Neural progenitor cell (in vitro differentiated cells): Measurements from ENCODE around the gene CCDC167. TPM values are rescaled to one million over a fixed set of nuclear protein-coding genes. Genes with fewer than 3 reads are reported as not detected.

Experiments used
- DNase-seq: peaks from one replicate; pipeline ENCODE4 v3.0.0-alpha.2; 2016; ENCODE audit warnings: low spot score
- H2AFZ ChIP-seq: fragments of 200-600 bp; sonication (generic); replicated peaks from 2 replicates; pipeline ENCODE4 v1.6.1; 2016; ENCODE audit warnings: antibody characterized with exemption
- H3F3A ChIP-seq: fragments of 200-600 bp; sonication (generic); 2 replicates; pipeline ENCODE4 v1.6.1; 2016; ENCODE audit warnings: antibody characterized with exemption, low read depth
- H3K27ac ChIP-seq: fragments of 200-600 bp; sonication (generic); 2 replicates; pipeline ENCODE4 v1.5.1; 2016; ENCODE audit warnings: mild to moderate bottlenecking
- H3K27me3 ChIP-seq: fragments of 200-600 bp; sonication (generic); 2 replicates; pipeline ENCODE4 v1.6.1; 2016; ENCODE audit warnings: mild to moderate bottlenecking, moderate library complexity
- H3K36me3 ChIP-seq: fragments of 200-600 bp; sonication (generic); 2 replicates; pipeline ENCODE4 v1.5.1; 2016
- H3K4me1 ChIP-seq: fragments of 200-600 bp; sonication (generic); 2 replicates; pipeline ENCODE4 v1.6.1; 2016; ENCODE audit warnings: mixed run types
- H3K4me2 ChIP-seq: fragments of 200-600 bp; sonication (generic); 2 replicates; pipeline ENCODE4 v1.6.1; 2016
- H3K4me3 ChIP-seq: fragments of 200-600 bp; sonication (generic); 2 replicates; pipeline ENCODE4 v1.5.1; 2016
- H3K79me2 ChIP-seq: fragments of 200-600 bp; sonication (generic); 2 replicates; pipeline ENCODE4 v1.6.1; 2016; ENCODE audit warnings: low read depth
- H3K9ac ChIP-seq: fragments of 200-600 bp; sonication (generic); 2 replicates; pipeline ENCODE4 v1.6.1; 2016
- H3K9me3 ChIP-seq: fragments of 200-600 bp; sonication (generic); 2 replicates; pipeline ENCODE4 v1.5.1; 2016; ENCODE audit warnings: low read depth
- H4K20me1 ChIP-seq: fragments of 200-600 bp; sonication (generic); 2 replicates; pipeline ENCODE4 v1.6.1; 2016; ENCODE audit warnings: low read depth
- H3K27ac Mint-ChIP-seq: 3 replicates; pipeline ENCODE4 v1.8.0; 2021; ENCODE audit warnings: mixed read lengths
- H3K27me3 Mint-ChIP-seq: 2 replicates; pipeline ENCODE4 v1.8.0; 2022; ENCODE audit warnings: low read depth, mild to moderate bottlenecking, inconsistent platforms, moderate library complexity, mixed read lengths; ENCODE audit not compliant: insufficient read depth
- H3K36me3 Mint-ChIP-seq: 3 replicates; pipeline ENCODE4 v1.8.0; 2021; ENCODE audit warnings: mixed read lengths
- H3K4me1 Mint-ChIP-seq: 3 replicates; pipeline ENCODE4 v1.8.0; 2021; ENCODE audit warnings: mixed read lengths
- H3K4me3 Mint-ChIP-seq: 3 replicates; pipeline ENCODE4 v1.8.0; 2021; ENCODE audit warnings: mild to moderate bottlenecking, moderate library complexity, mixed read lengths
- H3K9me3 Mint-ChIP-seq: 3 replicates; pipeline ENCODE4 v1.8.0; 2020; ENCODE audit warnings: mixed read lengths
- EZH2 ChIP-seq: fragments of 200-600 bp; sonication (generic); IDR thresholded peaks from 2 replicates; pipeline ENCODE4 v1.6.1; 2017; ENCODE audit warnings: antibody characterized with exemption, mild to moderate bottlenecking, moderate library complexity
- EZH2phosphoT487 ChIP-seq: fragments of 200-600 bp; sonication (generic); IDR thresholded peaks from 2 replicates; pipeline ENCODE4 v1.6.1; 2017; ENCODE audit warnings: antibody characterized with exemption
- total RNA-seq: library from RNA; depleted of rRNA; stranded (reverse); fragments of >200 nt; gene quantifications from 2 replicates; pipeline ENCODE4 v1.2.3, GENCODE V29; 2015; ENCODE audit warnings: low replicate concordance
- TF ChIP-seq, protein P1 (sequence below): fragments of 200-600 bp; sonication (generic); IDR thresholded peaks from 2 replicates; pipeline ENCODE4 v1.5.1; 2017; ENCODE audit warnings: antibody characterized with exemption, mild to moderate bottlenecking

Gene CCDC167
- total RNA-seq: 30.4 and 56.5 TPM in 2 replicates

DNA sequence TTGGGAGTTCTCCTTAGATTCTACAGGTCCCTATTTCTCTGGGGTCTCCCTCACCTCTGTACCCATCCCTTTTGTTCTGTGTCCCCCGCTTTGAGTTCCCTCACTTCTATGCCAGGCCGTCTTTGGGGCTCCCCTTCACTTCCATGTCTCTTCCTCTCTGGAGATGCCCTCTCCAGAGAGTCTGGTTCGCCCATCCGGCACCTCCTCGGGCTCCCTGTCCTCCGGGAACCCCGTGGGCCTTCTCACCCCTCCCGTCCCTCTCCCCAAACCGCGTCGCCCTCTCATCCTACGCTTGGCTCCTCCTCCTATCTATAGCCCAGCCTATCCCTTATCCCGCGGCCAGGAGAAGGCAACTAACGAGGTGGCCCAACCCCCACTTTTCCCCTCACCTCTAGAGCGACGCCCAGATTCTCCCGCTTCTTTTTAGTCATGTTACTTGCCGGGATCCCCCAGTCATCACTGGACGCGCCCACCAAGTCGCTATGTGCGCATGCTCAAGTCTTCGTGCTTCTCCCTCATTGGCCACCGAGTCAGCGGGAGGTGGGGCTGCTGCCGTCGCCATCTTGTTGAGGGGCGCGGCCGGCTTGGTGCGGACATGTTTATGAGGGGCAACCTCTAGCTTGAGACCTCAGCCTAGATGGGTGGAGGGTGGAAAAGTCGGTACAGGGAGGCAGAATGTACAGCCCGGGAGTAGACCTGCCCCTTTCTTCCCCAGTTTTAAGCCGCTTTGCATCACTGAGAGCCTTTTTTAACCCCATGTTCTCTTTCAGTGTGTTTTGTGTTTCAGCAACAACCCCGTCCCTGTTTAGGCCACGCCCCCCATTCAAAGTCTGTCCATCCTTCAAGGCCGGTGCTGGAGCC is at the start of gene CCDC167:
TSS of gene CCDC167 (minus strand) at position 461 of the 861 bp plus-strand sequence. CDS start at position 431, 30 bp downstream.
- H3K36me3 ChIP-seq: no peaks in the 10 kb centered on the region
- Mint-ChIP-seq H3K27ac (peak within 1 kb of the TSS; percentile 93), H3K4me3 (peak within 1 kb of the TSS; percentile 94), H3K4me1 (peaks cover 43% of the 10 kb centered on the region), H3K27me3 (peaks cover 2% of the 10 kb centered on the region), H3K9me3 (no peaks in the 10 kb centered on the region), H3K36me3 (peaks cover 2% of the 10 kb centered on the region)
- H3K4me2 ChIP-seq: peak within 1 kb of the TSS; percentile 83
- H3K9ac ChIP-seq: peak within 1 kb of the TSS; percentile 56
- peaks cover 18% of the 10 kb centered on the region for H3K4me1 ChIP-seq
- H3K79me2 ChIP-seq: peaks cover 18% of the 10 kb centered on the region
- peaks cover 23% of the 10 kb centered on the region for H3K27me3 ChIP-seq
- peak within 1 kb of the TSS; percentile 85 for H2AFZ ChIP-seq
- TF ChIP-seq, protein P1, sequence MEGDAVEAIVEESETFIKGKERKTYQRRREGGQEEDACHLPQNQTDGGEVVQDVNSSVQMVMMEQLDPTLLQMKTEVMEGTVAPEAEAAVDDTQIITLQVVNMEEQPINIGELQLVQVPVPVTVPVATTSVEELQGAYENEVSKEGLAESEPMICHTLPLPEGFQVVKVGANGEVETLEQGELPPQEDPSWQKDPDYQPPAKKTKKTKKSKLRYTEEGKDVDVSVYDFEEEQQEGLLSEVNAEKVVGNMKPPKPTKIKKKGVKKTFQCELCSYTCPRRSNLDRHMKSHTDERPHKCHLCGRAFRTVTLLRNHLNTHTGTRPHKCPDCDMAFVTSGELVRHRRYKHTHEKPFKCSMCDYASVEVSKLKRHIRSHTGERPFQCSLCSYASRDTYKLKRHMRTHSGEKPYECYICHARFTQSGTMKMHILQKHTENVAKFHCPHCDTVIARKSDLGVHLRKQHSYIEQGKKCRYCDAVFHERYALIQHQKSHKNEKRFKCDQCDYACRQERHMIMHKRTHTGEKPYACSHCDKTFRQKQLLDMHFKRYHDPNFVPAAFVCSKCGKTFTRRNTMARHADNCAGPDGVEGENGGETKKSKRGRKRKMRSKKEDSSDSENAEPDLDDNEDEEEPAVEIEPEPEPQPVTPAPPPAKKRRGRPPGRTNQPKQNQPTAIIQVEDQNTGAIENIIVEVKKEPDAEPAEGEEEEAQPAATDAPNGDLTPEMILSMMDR: no peak
- TF ChIP-seq EZH2: no peak
- no peak for TF ChIP-seq EZH2phosphoT487
- H3K27ac ChIP-seq: peak within 1 kb of the TSS; percentile 36
- H3F3A ChIP-seq: peaks cover 11% of the 10 kb centered on the region
- H3K4me3 ChIP-seq: peak within 1 kb of the TSS; percentile 60
- no peaks in the 10 kb centered on the region for H3K9me3 ChIP-seq
- H4K20me1 ChIP-seq: no peaks in the 10 kb centered on the region
- DNase-seq: peak; percentile 100

DNA sequence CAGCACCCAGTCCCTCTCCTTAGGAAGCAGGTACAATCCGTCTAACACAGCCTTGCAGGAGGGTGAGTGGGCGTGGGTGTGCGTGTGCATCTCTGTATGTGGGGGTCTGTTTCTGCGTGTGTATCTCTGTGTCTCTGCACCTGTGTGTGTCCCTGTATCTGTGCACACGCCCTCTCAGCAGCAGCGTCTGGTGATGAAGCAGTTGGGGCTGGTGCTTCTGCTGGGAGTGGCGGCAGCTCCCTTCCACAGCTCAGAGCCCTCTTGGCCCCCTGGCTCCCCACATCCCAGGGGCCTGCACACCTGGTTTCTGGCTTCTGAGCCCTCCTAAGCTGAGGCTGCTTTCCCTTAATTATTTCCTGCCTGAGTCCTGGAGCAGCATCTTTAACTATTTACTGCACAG is 49.5 kb upstream of the CCDC167 start:
- DNase-seq: no peak
- Mint-ChIP-seq H3K4me3 (no peak overlapping the region), H3K9me3 (no peaks in the 10 kb centered on the region), H3K27me3 (peaks cover 15% of the 10 kb centered on the region), H3K36me3 (no peaks in the 10 kb centered on the region), H3K27ac (peak overlapping the region; percentile 44), H3K4me1 (peaks cover 68% of the 10 kb centered on the region)
- TF ChIP-seq, protein P1: no peak
- TF ChIP-seq EZH2phosphoT487: no peak
- H3K79me2 ChIP-seq: no peaks in the 10 kb centered on the region
- H2AFZ ChIP-seq: no peak overlapping the region
- no peak overlapping the region for H3K4me3 ChIP-seq
- no peak overlapping the region for H3K4me2 ChIP-seq
- no peaks in the 10 kb centered on the region for H3F3A ChIP-seq
- no peaks in the 10 kb centered on the region for H3K27me3 ChIP-seq
- no peaks in the 10 kb centered on the region for H4K20me1 ChIP-seq
- H3K9ac ChIP-seq: no peak overlapping the region
- peaks cover 18% of the 10 kb centered on the region for H3K4me1 ChIP-seq
- H3K27ac ChIP-seq: no peak overlapping the region
- H3K9me3 ChIP-seq: no peaks in the 10 kb centered on the region
- no peaks in the 10 kb centered on the region for H3K36me3 ChIP-seq

DNA sequence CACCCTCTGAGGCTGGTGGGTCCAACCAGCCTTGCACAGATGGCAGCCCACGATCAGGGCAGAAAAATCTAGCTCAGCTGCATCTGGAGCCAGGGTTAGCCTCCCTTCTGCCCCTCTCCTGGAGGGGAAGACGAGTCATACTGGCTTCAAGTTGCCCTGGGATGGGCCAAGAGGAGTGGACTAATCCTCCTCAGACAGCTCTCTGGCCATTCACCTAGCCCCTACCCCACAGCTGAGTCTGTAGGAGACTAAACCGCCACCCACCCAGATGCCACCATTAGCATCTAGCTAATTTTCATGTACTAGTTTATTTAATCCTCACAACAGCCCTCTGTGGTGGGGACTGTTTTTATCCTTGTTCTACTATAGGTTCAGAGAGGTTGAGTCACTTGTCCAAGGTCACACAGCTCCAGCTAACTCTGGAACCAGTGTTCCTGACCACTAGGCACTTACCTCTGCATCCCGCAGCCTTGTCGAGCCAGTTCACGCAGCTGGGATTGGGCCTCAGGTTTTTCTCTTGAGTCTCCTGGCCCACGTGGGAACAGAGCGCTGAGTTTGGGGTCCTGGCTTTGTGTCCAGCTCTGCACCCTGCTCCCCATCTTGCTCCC is 48.5 kb upstream of the CCDC167 start:
- peaks cover 15% of the 10 kb centered on the region for H3K4me1 ChIP-seq
- DNase-seq: no peak
- no peak overlapping the region for H3K4me2 ChIP-seq
- H3K9ac ChIP-seq: no peak overlapping the region
- H3K36me3 ChIP-seq: no peaks in the 10 kb centered on the region
- no peak for TF ChIP-seq EZH2
- no peak for TF ChIP-seq EZH2phosphoT487
- TF ChIP-seq, protein P1: no peak
- H3K9me3 ChIP-seq: no peaks in the 10 kb centered on the region
- no peaks in the 10 kb centered on the region for H3F3A ChIP-seq
- Mint-ChIP-seq H3K4me3 (no peak overlapping the region), H3K36me3 (no peaks in the 10 kb centered on the region), H3K9me3 (no peaks in the 10 kb centered on the region), H3K27ac (peak overlapping the region; percentile 44), H3K4me1 (peaks cover 59% of the 10 kb centered on the region), H3K27me3 (peaks cover 13% of the 10 kb centered on the region)
- H3K79me2 ChIP-seq: no peaks in the 10 kb centered on the region
- no peak overlapping the region for H3K4me3 ChIP-seq
- H2AFZ ChIP-seq: no peak overlapping the region
- H3K27me3 ChIP-seq: no peaks in the 10 kb centered on the region
- no peaks in the 10 kb centered on the region for H4K20me1 ChIP-seq
- no peak overlapping the region for H3K27ac ChIP-seq
